H1 (cell line): ENCODE results near the gene FBXW5. TPM values are rescaled to one million over a fixed set of nuclear protein-coding genes. Genes with fewer than 3 reads are reported as not detected.

Experiments
- CTCF ChIA-PET: fragments of 300-600 bp; sonication (Branson Sonifier 250); formaldehyde crosslinking; loops from one replicate; lab custom pipeline; 2021; ENCODE audit not compliant: partially characterized antibody; lab: Charles Lee
- POLR2A ChIA-PET: fragments of 300-600 bp; sonication (Branson Sonifier 250); formaldehyde crosslinking; loops from one replicate; lab custom pipeline; 2021; ENCODE audit warnings: inconsistent platforms; ENCODE audit not compliant: partially characterized antibody; lab: Charles Lee
- DNase-seq, 2 experiments: peaks; one replicate each; pipeline versions ENCODE4 v3.0.0 to v3.0.0-alpha.2; 2010 to 2022; ENCODE audit warnings: low spot score in 2 of 2, low read depth in 1 of 2, mixed read lengths in 1 of 2
- FAIRE-seq: peaks from 2 replicates; lab custom pipeline; 2011; peaks lifted over from hg19 to GRCh38; lab: Jason Lieb, UNC
- H2AFZ ChIP-seq: 2 replicates; pipeline ENCODE4 v1.8.1; 2012; ENCODE audit warnings: low read length, inconsistent platforms
- H2AK5ac ChIP-seq: 2 replicates; pipeline ENCODE4 v1.6.1; 2013; ENCODE audit warnings: low read depth, low read length
- H2BK120ac ChIP-seq: replicated peaks from 2 replicates; pipeline ENCODE3; 2013; ENCODE audit warnings: low read depth, low read length, inconsistent platforms
- H2BK12ac ChIP-seq: 2 replicates; pipeline ENCODE4 v1.6.1; 2013; ENCODE audit warnings: low read depth, low read length
- H2BK15ac ChIP-seq: 2 replicates; pipeline ENCODE4 v1.6.1; 2013; ENCODE audit warnings: low read length
- H2BK20ac ChIP-seq: 2 replicates; pipeline ENCODE4 v1.6.1; 2013; ENCODE audit warnings: low read length
- H2BK5ac ChIP-seq: 2 replicates; pipeline ENCODE4 v1.6.1; 2013; ENCODE audit warnings: low read depth, low read length
- H3K14ac ChIP-seq: 2 replicates; pipeline ENCODE4 v1.6.1; 2013; ENCODE audit warnings: inconsistent platforms; ENCODE audit not compliant: insufficient read length
- H3K18ac ChIP-seq: 2 replicates; pipeline ENCODE4 v1.6.1; 2013; ENCODE audit warnings: low read length; ENCODE audit errors: extremely low read depth
- H3K23ac ChIP-seq: 2 replicates; pipeline ENCODE4 v1.6.1; 2013; ENCODE audit warnings: inconsistent platforms; ENCODE audit not compliant: insufficient read length
- H3K23me2 ChIP-seq: 2 replicates; pipeline ENCODE4 v1.6.1; 2013; ENCODE audit warnings: low read depth, low read length
- H3K27ac ChIP-seq: 2 replicates; pipeline ENCODE4 v1.6.1; 2011; ENCODE audit warnings: low read depth, low read length, inconsistent platforms
- H3K27me3 ChIP-seq, 4 experiments: replicated peaks in 1 of 4; 1 replicate in 1 of 4; 2 replicates in 3 of 4; pipeline versions ENCODE4 v1.6.1 to v1.8.1; 2011 to 2013; ENCODE audit warnings: low read length in 3 of 4, mild to moderate bottlenecking in 3 of 4, inconsistent platforms in 2 of 4, mixed read lengths in 2 of 4, moderate library complexity in 1 of 4; ENCODE audit not compliant: control insufficient read depth in 3 of 4, insufficient read depth in 3 of 4; ENCODE audit errors: extremely low read depth in 1 of 4
- H3K36me3 ChIP-seq, 4 experiments: 2 replicates each; pipeline versions ENCODE4 v1.6.1 to v1.8.1; 2011 to 2013; ENCODE audit warnings: mild to moderate bottlenecking in 4 of 4, low read length in 3 of 4, moderate library complexity in 2 of 4, control low read depth in 1 of 4, inconsistent platforms in 1 of 4; ENCODE audit not compliant: insufficient read depth in 4 of 4, control insufficient read depth in 2 of 4
- H3K4ac ChIP-seq: replicated peaks from 2 replicates; pipeline ENCODE3; 2013; ENCODE audit warnings: low read length, low read depth, mixed read lengths, inconsistent platforms; ENCODE audit not compliant: insufficient read length
- H3K4me1 ChIP-seq, 4 experiments: replicated peaks in 1 of 4; 1 replicate in 1 of 4; 2 replicates in 3 of 4; pipeline versions ENCODE4 v1.6.1 to v1.8.1; 2011 to 2013; ENCODE audit warnings: low read length in 3 of 4, inconsistent platforms in 2 of 4, mixed read lengths in 1 of 4; ENCODE audit not compliant: insufficient read depth in 4 of 4, control insufficient read depth in 3 of 4
- H3K4me2 ChIP-seq, 2 experiments: 2 replicates each; pipeline versions ENCODE4 v1.6.1 to v1.8.1; 2011 to 2013; ENCODE audit warnings: low read depth in 2 of 2, low read length in 2 of 2, control low read depth in 1 of 2, inconsistent platforms in 1 of 2, mild to moderate bottlenecking in 1 of 2; ENCODE audit not compliant: insufficient read depth in 1 of 2
- H3K4me3 ChIP-seq, 4 experiments: fragments of 200-600, 300-600 bp in 1 of 4; sonication (generic), shearing (Covaris generic), sonication (Bioruptor Twin) in 1 of 4; 2 replicates each; pipeline versions ENCODE4 v1.5.1 to v1.8.1; 2011 to 2016; ENCODE audit warnings: low read length in 4 of 4, low read depth in 3 of 4, control low read depth in 2 of 4, inconsistent platforms in 2 of 4, mild to moderate bottlenecking in 2 of 4, mixed read lengths in 1 of 4, moderate library complexity in 1 of 4; ENCODE audit not compliant: insufficient read depth in 2 of 4; ENCODE audit errors: extremely low read depth in 1 of 4
- H3K56ac ChIP-seq: replicated peaks from 2 replicates; pipeline ENCODE3; 2013; ENCODE audit warnings: low read depth, mild to moderate bottlenecking, mixed read lengths, low read length, inconsistent platforms; ENCODE audit not compliant: insufficient read length
- H3K79me1 ChIP-seq: 2 replicates; pipeline ENCODE4 v1.6.1; 2013; ENCODE audit warnings: low read depth, low read length, control low read depth
- H3K79me2 ChIP-seq, 2 experiments: 2 replicates each; pipeline versions ENCODE4 v1.6.1 to v1.8.1; 2012 to 2013; ENCODE audit warnings: low read length in 2 of 2, mild to moderate bottlenecking in 2 of 2, inconsistent platforms in 1 of 2; ENCODE audit not compliant: insufficient read depth in 2 of 2, control insufficient read depth in 1 of 2
- H3K9ac ChIP-seq, 4 experiments: replicated peaks in 1 of 4; 1 replicate in 1 of 4; 2 replicates in 3 of 4; pipeline versions ENCODE4 v1.6.1 to v1.8.1; 2011 to 2013; ENCODE audit warnings: low read depth in 3 of 4, low read length in 3 of 4, control low read depth in 2 of 4, mild to moderate bottlenecking in 2 of 4, moderate library complexity in 2 of 4, inconsistent platforms in 1 of 4; ENCODE audit errors: extremely low read depth in 1 of 4
- H3K9me3 ChIP-seq, 2 experiments: 2 replicates each; pipeline versions ENCODE4 v1.6.1 to v1.8.1; 2012 to 2013; ENCODE audit warnings: mild to moderate bottlenecking in 2 of 2, moderate library complexity in 2 of 2, control low read depth in 1 of 2, inconsistent platforms in 1 of 2, low read depth in 1 of 2, low read length in 1 of 2, mixed read lengths in 1 of 2; ENCODE audit not compliant: insufficient read depth in 2 of 2
- H4K20me1 ChIP-seq, 2 experiments: replicated peaks in 1 of 2; 2 replicates each; pipeline versions ENCODE3 to v1.8.1; 2011 to 2013; ENCODE audit warnings: inconsistent platforms in 2 of 2, low read length in 2 of 2, mild to moderate bottlenecking in 1 of 2; ENCODE audit not compliant: insufficient read depth in 2 of 2, control insufficient read depth in 1 of 2
- H4K5ac ChIP-seq: 2 replicates; pipeline ENCODE4 v1.6.1; 2013; ENCODE audit warnings: low read length, low read depth, mixed read lengths, inconsistent platforms; ENCODE audit not compliant: insufficient read length
- H4K8ac ChIP-seq: 2 replicates; pipeline ENCODE4 v1.8.0; 2013; ENCODE audit warnings: mild to moderate bottlenecking, moderate library complexity, low read length, inconsistent platforms; ENCODE audit not compliant: insufficient read depth; ENCODE audit errors: extremely low read depth
- H4K91ac ChIP-seq: replicated peaks from 2 replicates; pipeline ENCODE3; 2013; ENCODE audit warnings: low read length, mixed read lengths, inconsistent platforms; ENCODE audit not compliant: insufficient read length
- BACH1 ChIP-seq: IDR thresholded peaks from 2 replicates; pipeline ENCODE4 v1.6.1; 2012; ENCODE audit warnings: low read length, improper control_type of control experiment
- WGBS, 2 experiments: shearing (Covaris generic) in 1 of 2; methylation state at CpG; one replicate each; pipeline versions ENCODE4 v1.1.6 to v1.1.7; 2013 to 2015; ENCODE audit warnings: low lambda C conversion rate in 2 of 2, mixed read lengths in 2 of 2, inconsistent platforms in 1 of 2, low coverage in 1 of 2, missing lambda C conversion rate in 1 of 2; ENCODE audit not compliant: insufficient replicate concordance in 2 of 2, insufficient coverage in 1 of 2, insufficient read length in 1 of 2; ENCODE audit errors: extremely low coverage in 1 of 2, missing lambda C conversion rate in 1 of 2; 5-methylcytosine and 5-hydroxymethylcytosine counted together
- polyA plus RNA-seq, 7 experiments: library from polyadenylated mRNA; depleted of rRNA in 3 of 7; stranded (reverse) in 5 of 7; unstranded in 2 of 7; fragments of >200 nt in 5 of 7; fragments of 200-250 nt in 2 of 7; gene quantifications; 1 replicate in 5 of 7; 2 replicates in 1 of 7; 4 replicates in 1 of 7; pipeline versions ENCODE4 v1.2.1 to v1.2.3, GENCODE V29; 2011 to 2013; ENCODE audit warnings: missing spikeins in 2 of 7, mixed read lengths in 2 of 7
- total RNA-seq: library from RNA; stranded (reverse); fragmentation: NEBNext Ultra II Directional; extraction: Animal tissue kit (Norgen Biotek cat#: 25700); gene quantifications from 2 replicates; pipeline ENCODE4 v1.2.1, GENCODE V29; 2021
- TF ChIP-seq, protein P1 (sequence below): IDR thresholded peaks from 2 replicates; pipeline ENCODE4 v1.6.1; 2011; ENCODE audit warnings: low read length, improper control_type of control experiment

FBXW5 gene
- total and polyA plus RNA-seq, 2 of the 8 experiments (the other 6 are each of a cell fraction or from before 2014, with no cell fraction given): 49.0 to 71.0 TPM

DNA sequence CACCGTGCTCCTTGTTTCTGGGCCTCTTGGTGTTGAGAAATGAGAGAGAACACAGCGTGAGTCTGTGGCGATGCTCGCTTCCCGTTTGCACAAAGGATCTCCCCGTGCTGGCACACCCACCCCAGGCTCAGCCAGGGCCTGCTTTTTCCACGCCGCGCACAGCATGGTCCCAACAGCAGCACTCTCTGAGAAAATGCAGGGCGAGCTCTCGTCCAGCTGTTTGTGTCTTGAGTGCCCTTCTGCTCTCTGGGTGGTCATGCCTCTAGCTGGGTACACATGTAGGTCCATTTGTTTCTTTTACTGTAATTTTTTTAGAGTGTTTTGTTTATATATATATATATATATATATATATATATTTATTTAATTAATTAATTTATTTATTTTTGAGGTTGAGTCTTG is 26.6 kb downstream of the FBXW5 start:
- CTCF ChIA-PET: interaction anchor here (0.6 to 1.9 kb wide), 5 partner anchors 10 to 1297 kb away, joined by 3 to 8 read pairs (median 3); no protein-coding TSS in a partner anchor
- no peak overlapping the region for H3K4ac ChIP-seq
- no peak for FAIRE-seq
- TF ChIP-seq, protein P1, sequence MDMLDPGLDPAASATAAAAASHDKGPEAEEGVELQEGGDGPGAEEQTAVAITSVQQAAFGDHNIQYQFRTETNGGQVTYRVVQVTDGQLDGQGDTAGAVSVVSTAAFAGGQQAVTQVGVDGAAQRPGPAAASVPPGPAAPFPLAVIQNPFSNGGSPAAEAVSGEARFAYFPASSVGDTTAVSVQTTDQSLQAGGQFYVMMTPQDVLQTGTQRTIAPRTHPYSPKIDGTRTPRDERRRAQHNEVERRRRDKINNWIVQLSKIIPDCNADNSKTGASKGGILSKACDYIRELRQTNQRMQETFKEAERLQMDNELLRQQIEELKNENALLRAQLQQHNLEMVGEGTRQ: no peak
- no peak for TF ChIP-seq BACH1

More for the DNA sequence above, 26.6 kb downstream of the FBXW5 start:
- Histone ChIP-seq H4K91ac (no peak overlapping the region), H2BK15ac (no peak overlapping the region), H3K27ac (no peak overlapping the region), H3K4me1 (no peaks in the 10 kb centered on the region), H4K8ac (no peak overlapping the region), H2BK20ac (no peak overlapping the region), H3K23ac (no peak overlapping the region), H2BK12ac (no peak overlapping the region), H4K20me1 (peaks cover 4 to 13% of the 10 kb centered on the region in 2 experiments), H3K9me3 (no peaks in the 10 kb centered on the region), H3K23me2 (no peaks in the 10 kb centered on the region), H4K5ac (no peak overlapping the region), H2AK5ac (no peak overlapping the region), H3K18ac (no peak overlapping the region), H3K56ac (no peak overlapping the region), H2AFZ (no peak overlapping the region), H2BK5ac (no peak overlapping the region), H3K79me2 (no peaks in the 10 kb centered on the region), H3K27me3 (no peaks in the 10 kb centered on the region), H3K79me1 (peaks cover 7% of the 10 kb centered on the region), H2BK120ac (no peak overlapping the region), H3K36me3 (peaks cover 24 to 50% (median 36%) of the 10 kb centered on the region in 4 experiments), H3K14ac (no peak overlapping the region), H3K9ac (no peak overlapping the region), H3K4me3 (no peak overlapping the region), H3K4me2 (no peak overlapping the region)
- 95% methylated on average over 11 of the region's 11 CpGs; no CpG with 5 or more reads in 1 of the 2 experiments for WGBS, 2 experiments
- POLR2A ChIA-PET: no interaction called here
- no peak for DNase-seq
